Stimulated activated CD8-positive, alpha-beta memory T cell treated with anti-CD3 and anti-CD28 coated beads, Interleukin-4, amount 100 ng/mL, for 4 hours (primary cell): ENCODE measurements around the gene LRRC32.
"Not testable (repeated sequence)": the region's sequence is repeated elsewhere in the genome, so short reads cannot be mapped to it uniquely, and the experiment has no call there.

Experiments
- DNase-seq, 2 donors: peaks; one replicate each; pipeline ENCODE4 v3.0.0-alpha.2; 2020; ENCODE audit warnings: low read depth in 2 of 2, low spot score in 1 of 2

LRRC32 gene

GRCh38 chr11:76617553-76618265 is 52.8 kb downstream of the LRRC32 start:
- no peak for DNase-seq

GRCh38 chr11:76616676-76617552 is 53.6 kb downstream of the LRRC32 start:
- DNase-seq: no peak

- no peak for DNase-seq
Measured at GRCh38 chr11:76615950-76616349, 54.6 kb downstream of the LRRC32 start.

- DNase-seq: no peak
Measured at GRCh38 chr11:76614471-76615179, 55.9 kb downstream of the LRRC32 start.

DNA sequence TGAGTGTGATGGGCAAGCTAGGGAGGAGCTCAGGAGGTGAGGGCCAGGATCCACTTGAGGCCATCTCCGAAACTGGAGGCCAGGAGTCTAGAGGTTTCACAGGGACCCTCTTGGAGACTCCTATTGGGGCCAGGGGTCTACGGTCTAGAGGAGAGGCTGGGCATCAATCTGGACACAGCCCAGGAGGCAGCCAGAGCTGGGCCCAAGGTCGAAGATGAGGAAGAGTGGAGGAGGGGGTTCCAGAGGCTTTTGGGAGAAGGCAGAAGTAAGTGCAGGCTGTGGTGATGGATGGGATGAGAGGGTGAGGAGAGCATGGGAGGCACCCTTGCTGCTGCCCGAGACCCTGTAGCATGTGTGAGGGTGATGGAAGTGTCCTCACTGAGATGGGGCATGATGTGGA is 56.6 kb downstream of the LRRC32 start:
- DNase-seq: no peak

DNA sequence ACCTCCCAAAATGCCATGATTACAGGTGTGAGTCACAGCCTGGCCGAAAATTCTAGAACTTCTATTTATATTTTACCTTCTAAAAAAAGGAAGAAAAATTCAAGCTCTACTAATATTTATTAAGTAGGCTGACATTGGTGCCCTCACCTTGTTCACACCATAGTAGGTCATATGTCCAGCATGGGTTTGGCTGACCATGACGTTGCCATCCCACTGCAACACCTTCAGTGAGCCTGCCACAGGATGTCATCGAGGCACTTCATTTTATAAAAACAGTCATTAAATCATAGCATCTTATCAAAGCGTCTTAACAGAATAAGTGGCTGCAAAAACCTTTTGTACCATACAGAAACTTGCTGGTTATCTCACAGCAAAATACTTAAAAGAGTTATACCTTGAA is 58.3 kb downstream of the LRRC32 start:
- no peak for DNase-seq

GRCh38 chr11:76610871-76611475 is 59.6 kb downstream of the LRRC32 start:
- DNase-seq: no peak

GRCh38 chr11:76610371-76610770 is 60.2 kb downstream of the LRRC32 start:
- no peak for DNase-seq

DNA sequence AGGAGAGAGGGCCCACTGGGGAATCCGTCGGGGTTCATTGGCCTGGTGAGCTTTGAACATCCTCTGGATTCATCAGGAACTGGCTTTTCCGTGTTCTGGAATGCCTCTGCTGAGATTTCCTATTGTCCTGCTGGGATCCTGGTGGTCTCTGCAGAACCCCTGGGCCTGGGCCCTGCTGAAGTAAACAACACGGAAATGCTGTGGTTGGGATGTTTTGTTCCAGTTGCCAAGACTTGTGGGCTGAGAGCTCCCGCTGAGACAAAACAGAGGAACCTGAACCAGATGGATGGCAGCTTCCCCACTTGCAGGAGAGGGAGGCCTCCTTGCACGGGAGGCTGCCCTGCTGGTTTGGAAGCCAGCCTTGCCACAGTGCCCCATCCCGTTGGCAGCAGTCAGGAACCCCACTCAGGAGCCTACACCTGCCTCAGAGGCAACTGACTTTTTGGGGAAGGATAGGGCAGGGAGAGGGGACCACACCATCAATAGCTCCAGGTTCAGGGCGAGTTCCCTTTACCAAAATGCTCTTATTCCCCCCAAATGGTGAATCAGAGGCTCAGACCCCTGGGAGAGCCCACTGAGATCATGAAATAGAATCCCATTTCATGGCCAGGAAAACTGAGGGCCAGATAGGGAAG is 60.7 kb downstream of the LRRC32 start:
- DNase-seq: no peak

DNA sequence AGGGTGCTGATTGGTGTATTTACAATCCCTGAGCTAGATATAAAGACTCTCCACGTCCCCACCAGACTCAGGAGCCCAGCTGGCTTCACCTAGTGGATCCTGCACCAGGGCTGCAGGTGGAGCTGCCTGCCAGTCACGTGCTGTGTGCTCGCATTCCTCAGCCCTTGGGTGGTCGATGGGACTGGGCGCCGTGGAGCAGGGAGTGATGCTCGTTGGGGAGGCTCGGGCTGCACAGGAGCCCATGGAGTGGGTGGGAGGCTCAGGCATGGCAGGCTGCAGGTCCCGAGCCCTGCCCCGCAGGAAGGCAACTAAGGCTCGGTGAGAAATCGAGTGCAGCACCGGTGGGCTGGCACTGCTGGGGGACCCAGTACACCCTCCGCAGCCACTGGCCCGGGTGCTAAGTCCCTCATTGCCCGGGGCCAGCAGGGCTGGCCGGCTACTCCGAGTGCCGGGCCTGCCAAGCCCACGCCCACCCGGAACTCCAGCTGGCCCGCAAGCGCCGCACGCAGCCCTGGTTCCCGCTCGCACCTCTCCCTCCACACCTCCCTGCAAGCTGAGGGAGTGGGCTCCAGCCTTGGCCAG is 61.6 kb downstream of the LRRC32 start:
- DNase-seq: not testable (repeated sequence)

DNA sequence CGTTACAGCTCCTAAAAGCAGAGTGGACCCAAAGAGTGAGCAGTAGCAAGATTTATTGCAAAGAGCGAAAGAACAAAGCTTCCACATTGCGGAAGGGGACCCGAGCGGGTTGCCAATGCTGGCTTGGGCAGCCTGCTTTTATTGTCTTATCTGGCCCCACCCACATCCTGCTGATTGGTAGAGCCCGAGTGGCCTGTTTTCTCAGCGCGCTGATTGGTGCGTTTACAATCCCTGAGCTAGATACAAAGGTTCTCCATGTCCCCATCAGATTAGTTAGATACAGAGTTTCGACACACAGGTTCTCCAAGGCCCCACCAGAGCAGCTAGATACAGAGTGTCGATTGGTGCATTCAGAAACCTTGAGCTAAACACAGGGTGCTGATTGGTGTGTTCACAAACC is 62.3 kb downstream of the LRRC32 start:
- not testable (repeated sequence) for DNase-seq
